Mesenteric fat pad (tissue), 1 donor: ENCODE measurements around the gene GNG12. TPM values are rescaled to one million over a fixed set of nuclear protein-coding genes. Genes with fewer than 3 reads are reported as not detected.

ENCODE experiments used
- DNase-seq: peaks from one replicate; pipeline ENCODE4 v3.0.0-alpha.2; 2020; ENCODE audit warnings: low spot score
- total RNA-seq: library from RNA; stranded (reverse); fragmentation: NEBNext Ultra II Directional; extraction: Animal tissue kit (Norgen Biotek cat#: 25700); gene quantifications from one replicate; pipeline ENCODE4 v1.2.1, GENCODE V29; 2021
- donor health status: DM: yes; HTN: yes; CAD: no.

GNG12 gene
- total RNA-seq, 1 donor from 2014 or later: 128 TPM

DNA sequence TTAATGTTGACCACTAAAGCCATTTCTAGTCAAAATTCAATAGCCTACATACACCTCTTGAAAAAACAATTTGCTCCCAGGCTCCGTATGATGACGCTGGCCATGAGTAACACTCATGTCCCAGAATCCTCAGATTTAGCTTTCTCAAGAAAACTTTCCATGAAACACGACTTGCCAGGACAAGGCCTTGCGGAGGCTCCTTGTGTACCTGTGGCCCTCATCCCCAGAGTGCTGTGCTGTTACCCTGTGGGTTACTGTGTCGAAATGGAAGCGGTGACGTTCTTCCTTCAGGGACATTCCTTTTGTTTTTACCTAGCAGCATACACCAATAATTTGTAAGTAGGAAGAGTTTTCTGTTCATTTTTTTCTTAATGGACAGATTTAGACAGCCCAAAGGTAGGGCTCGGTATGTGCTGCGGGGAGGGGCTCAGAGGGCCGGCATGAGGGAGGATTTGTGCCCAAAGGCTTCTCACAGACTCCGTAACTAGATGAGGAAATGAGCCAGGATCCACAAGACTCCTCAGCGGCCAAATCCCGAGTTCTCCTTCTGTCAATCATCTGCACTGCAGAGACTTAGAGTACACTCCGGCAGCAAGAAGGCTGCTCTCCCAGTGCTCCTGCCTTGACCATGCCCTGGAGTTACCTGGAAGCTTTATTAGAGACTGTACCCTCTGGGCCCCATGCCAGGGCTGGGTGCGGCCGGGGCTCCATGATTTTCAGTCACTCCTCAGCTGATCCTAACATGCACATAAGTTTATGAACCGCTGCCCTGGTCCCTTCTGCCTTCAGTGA, 17.8 kb downstream of the GNG12 start:
- DNase-seq: no peak

DNA sequence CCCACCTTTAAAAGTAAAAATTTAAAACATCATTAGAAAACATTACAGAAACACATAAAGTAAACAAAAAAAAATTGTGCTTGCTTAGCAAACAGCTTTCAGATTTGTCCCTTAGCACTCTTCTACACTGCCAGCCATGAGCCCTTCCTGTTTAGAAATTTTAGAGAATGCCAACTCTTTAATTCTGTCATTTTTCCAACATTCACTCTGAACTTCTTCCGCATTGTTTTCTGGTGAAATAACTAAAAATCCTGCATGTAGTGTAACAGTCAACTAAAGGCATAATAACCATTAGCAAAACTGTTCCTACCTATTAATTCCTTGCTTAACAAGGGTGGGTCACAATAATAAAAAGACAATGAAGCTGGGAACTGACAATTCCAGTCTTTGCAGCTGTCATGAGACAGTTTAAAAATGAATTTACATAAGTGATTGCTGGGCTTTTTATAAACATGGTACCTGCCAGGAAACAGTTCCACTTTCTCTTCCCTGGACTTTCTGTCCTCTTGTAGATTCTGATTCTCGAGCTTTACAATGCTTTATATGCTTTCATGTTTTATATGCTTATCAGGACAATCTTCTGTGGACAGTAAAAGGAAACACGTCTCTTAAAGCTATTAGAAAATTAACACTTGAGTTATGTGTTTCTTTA, 19.0 kb downstream of the GNG12 start:
- no peak for DNase-seq

GRCh38 chr1:67812226-67812625, 21.0 kb downstream of the GNG12 start:
- no peak for DNase-seq

DNA sequence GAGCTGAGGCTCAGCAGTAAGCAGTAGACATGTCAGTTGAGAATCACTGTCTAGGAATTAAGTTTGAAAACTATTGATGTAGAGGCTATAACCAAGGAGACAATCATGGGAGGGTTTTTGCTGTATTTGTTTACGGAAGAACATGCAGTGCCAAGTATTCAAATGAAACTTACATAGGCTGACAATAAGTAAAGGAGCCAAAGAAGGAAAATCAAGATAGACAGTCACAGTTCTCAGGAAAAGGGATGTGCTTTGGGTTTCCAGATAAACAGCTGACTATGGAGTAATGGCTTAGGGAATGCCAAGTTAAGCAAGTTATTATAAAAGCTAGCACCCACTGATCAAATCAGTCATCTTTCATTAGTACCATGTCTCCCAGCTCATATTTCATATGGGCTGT, 21.5 kb downstream of the GNG12 start:
- no peak for DNase-seq

GRCh38 chr1:67809887-67810286, 23.4 kb downstream of the GNG12 start:
- no peak for DNase-seq

GRCh38 chr1:67807282-67807681, 26.0 kb downstream of the GNG12 start:
- no peak for DNase-seq

GRCh38 chr1:67804710-67805109, 28.6 kb downstream of the GNG12 start:
- DNase-seq: no peak

GRCh38 chr1:67803380-67804279, 29.6 kb downstream of the GNG12 start:
- no peak for DNase-seq

DNA sequence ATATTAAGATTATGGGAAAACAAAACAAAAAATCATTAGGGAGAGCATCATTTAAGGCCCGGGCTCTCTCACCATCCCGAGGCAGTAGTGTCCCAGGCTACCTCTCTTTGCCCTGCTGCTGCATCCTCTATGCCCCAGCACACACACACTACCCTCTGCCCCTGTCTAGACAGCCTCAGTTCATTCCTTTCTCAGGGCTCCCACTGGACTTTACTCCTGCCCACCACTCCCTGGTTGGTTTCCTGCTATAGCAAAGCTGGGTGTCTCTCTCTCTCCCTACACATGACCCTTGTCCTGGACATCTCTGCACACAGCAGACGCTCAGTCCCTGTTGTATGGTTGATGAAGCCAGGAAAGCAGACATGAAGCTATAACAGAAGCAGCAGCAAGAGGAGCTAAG, 30.7 kb downstream of the GNG12 start:
- DNase-seq: no peak

- DNase-seq: no peak
Observed at GRCh38 chr1:67801903-67802302, 31.4 kb downstream of the GNG12 start.

- no peak for DNase-seq
Observed at GRCh38 chr1:67795179-67795912, 37.9 kb downstream of the GNG12 start.

GRCh38 chr1:67793562-67793961, 39.7 kb downstream of the GNG12 start:
- no peak for DNase-seq

DNA sequence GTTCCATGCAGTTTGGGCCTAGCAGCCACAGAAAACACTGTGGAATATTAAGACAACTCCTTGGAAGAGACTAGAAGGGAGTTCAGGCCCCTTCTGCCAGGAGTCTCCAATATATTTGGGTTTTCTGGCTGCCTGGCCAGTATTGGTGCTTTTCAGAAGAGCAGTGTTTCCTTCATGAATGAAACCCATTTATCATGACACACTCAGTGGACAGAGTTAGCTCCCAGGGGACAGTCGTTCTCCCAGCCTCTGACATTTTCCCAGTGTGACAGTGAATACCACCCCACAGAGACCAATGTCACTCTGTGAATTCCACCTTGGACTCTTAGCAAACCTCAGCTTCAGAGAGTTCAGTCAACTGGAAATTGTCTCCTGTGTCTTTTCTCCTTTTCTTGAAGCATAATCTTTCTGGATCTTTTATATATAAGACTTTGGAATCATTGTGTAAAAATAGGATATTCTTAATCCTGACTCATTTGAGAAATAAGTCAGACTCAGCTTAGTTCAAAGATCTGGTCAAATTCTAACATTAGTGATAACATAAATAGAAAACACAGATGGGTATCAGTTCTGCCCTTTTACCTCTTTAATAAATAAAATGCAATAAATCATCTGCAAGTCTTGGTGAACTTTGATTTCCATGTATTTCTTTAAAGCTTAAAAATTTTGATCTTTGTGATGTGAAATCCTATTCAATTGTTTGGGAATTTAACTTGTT, 40.4 kb downstream of the GNG12 start:
- no peak for DNase-seq

DNA sequence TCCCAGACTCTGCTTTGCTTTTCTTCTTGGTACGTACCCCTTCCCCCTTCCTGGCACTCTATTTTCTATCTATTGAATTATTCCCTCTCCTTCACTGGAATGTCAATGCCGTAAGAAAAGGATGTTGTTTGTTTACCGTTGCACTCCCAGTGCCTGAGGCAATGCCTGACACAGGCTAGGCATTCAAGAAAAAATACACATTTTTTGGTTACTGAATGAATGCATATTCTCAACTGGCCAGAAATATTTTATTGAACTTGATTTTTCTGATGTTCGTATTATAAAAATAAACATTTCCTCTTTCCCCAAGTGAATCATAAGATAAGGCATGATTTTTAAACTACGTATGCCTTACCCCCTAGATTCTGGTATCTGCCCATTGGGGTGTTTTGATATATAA, 41.2 kb downstream of the GNG12 start:
- no peak for DNase-seq

DNA sequence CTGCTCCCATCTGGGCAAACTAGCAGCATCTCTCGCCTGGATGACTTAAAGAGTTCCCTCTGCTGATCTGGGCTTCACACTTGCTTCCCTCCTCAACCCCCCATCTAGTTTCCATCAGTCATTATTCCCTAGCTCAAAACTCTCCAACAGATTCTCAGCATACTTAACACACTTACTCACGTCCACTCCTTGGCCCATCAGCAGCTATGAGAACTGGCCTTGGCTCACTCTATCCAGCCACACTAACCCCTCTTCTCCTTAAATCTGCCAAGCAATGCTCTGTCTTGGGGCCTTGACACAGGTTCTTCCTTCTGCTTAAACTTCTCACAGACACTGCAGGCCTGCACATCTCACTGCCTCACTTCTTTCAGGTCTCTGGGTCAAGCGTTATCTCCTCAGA, 41.6 kb downstream of the GNG12 start:
- no peak for DNase-seq

- no peak for DNase-seq
Observed at GRCh38 chr1:67791261-67791660, 42.0 kb downstream of the GNG12 start.

DNA sequence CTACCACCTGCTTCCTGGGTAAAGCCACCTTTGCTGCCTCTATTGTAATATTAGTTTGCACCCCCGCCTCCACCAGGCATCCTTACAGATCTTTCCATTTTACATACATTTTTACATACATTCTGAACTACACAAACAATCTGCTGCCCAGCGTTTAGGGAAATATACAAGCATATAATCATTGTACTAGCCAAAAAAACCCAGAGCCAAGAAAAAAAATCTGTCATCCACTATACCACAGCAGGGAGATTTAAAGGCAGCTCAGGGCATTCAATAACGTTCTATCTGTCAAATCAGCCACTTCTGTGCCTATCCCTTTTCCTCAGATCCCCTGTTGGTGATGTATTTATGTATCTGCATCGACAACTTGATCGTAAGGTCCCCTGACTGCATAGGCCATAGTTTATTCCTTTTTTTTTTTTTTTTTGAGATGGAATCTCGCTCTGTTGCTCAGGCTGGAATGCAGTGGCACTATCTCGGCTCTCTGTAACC, 43.0 kb downstream of the GNG12 start:
- DNase-seq: no peak

DNA sequence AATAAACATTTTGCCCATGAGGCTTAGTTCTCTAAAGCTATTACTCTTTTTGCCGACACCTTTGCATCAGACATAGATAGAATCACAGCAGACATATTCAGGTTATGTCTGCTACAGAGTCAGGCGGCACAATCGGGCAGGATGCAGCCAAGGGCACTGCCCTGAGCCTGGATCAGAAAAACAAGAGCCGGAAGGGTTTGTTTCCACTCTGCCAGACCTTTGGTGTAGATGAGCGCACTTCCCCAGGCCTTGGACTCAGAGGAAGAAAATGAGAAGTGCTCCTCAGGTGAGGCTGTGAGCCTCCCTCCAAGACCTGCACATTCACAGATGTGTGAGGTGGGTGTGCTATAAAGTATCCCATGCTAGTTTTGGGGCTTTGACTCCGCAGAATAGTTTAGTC, 43.7 kb downstream of the GNG12 start:
- no peak for DNase-seq

DNA sequence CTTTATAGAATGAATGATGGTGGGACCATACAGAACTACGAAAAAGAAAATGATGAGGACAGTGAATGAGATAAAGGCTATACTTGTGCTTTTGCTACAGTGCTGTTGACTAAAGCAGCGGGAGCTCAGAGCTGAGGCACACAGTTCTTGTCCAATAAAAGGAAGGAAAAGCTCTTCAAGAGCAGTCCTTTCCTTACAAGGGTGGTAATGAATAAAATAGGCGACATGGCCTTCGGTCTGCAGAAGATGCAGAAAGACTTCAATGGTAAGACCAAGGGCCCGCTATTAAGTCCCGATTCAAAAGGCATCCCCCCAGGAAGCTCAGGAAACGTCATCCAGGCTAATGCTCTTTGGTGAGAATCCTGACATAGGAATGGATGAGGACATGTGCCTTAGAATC, 44.4 kb downstream of the GNG12 start:
- no peak for DNase-seq

DNA sequence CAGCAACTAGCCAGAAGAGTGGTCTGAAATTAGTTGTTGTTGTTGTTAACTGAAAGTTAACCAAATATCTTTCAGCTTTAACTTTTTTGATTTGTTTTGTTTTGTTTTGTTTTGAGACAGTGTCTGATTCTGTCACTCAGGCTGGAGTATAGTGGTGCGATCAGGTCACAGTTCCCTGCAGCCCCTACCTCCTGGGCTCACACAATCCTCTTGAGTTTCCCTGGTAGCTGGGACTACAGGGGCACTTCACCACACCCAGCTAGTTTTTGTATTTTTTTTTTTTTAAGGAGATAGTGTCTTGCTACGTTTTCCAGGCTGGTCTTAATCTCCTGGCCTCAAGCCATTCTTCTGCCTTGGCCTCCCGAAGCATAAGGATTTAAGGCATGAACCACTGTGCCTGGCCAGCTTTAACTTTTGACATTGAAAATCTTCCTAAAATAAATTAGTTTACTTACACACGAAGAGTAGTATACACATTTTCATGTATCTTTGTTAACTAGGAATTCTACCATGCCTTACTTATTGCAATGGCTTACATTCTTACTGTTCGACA, 45.0 kb downstream of the GNG12 start:
- DNase-seq: no peak
